WTC11 (cell line): ENCODE results near the gene GDF2.

Experiments
- CBFB ChIP-seq: sonication (generic); formaldehyde crosslinking; IDR thresholded peaks from 2 replicates; pipeline ENCODE4 v1.8.1; 2022; ENCODE audit warnings: mild to moderate bottlenecking, low read depth, missing genetic modification reagents
- TCF7 ChIP-seq: sonication (generic); formaldehyde crosslinking; IDR thresholded peaks from 2 replicates; pipeline ENCODE4 v1.8.0; 2022; ENCODE audit warnings: mild to moderate bottlenecking, low read depth, missing genetic modification reagents, moderate library complexity
- ZNF138 ChIP-seq: sonication (generic); formaldehyde crosslinking; conservative IDR thresholded peaks from 2 replicates; pipeline ENCODE4 v1.8.1; 2022; ENCODE audit warnings: mild to moderate bottlenecking, moderate library complexity, missing genetic modification reagents
- TF ChIP-seq, protein P1 (sequence below): sonication (generic); formaldehyde crosslinking; IDR thresholded peaks from 2 replicates; pipeline ENCODE4 v1.8.0; 2022; ENCODE audit warnings: mild to moderate bottlenecking, missing genetic modification reagents
- TF ChIP-seq, protein P2 (sequence below): sonication (generic); formaldehyde crosslinking; IDR thresholded peaks from 2 replicates; pipeline ENCODE4 v1.8.0; 2022; ENCODE audit warnings: missing genetic modification reagents
- TF ChIP-seq, protein P3 (sequence below): fragments of 200-600 bp; IDR thresholded peaks from 2 replicates; pipeline ENCODE4 v1.8.0; 2022; ENCODE audit warnings: antibody characterized with exemption

DNA sequence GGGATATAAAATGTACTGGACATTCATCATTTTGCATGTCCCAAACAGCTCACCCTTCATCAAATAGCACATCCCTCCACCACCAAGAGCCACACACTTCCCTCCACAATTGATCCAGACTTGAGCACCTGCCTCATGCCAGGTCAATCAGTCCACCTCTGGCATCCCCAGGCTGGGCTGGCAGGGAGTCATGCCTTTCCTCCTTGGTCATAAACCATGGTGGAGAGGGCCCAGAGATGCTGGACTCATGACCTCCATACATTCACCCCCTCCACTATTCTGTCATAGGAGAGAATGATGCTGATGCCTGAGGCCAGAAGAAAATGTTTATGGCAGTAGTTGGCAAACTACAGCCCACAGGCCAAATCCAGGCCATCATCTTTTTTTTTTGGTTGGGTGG, 38.4 kb upstream of the GDF2 start:
- TF ChIP-seq, protein P1, sequence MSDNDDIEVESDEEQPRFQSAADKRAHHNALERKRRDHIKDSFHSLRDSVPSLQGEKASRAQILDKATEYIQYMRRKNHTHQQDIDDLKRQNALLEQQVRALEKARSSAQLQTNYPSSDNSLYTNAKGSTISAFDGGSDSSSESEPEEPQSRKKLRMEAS (CRISPR knock-in tag), result no peak
- TF ChIP-seq, protein P2, sequence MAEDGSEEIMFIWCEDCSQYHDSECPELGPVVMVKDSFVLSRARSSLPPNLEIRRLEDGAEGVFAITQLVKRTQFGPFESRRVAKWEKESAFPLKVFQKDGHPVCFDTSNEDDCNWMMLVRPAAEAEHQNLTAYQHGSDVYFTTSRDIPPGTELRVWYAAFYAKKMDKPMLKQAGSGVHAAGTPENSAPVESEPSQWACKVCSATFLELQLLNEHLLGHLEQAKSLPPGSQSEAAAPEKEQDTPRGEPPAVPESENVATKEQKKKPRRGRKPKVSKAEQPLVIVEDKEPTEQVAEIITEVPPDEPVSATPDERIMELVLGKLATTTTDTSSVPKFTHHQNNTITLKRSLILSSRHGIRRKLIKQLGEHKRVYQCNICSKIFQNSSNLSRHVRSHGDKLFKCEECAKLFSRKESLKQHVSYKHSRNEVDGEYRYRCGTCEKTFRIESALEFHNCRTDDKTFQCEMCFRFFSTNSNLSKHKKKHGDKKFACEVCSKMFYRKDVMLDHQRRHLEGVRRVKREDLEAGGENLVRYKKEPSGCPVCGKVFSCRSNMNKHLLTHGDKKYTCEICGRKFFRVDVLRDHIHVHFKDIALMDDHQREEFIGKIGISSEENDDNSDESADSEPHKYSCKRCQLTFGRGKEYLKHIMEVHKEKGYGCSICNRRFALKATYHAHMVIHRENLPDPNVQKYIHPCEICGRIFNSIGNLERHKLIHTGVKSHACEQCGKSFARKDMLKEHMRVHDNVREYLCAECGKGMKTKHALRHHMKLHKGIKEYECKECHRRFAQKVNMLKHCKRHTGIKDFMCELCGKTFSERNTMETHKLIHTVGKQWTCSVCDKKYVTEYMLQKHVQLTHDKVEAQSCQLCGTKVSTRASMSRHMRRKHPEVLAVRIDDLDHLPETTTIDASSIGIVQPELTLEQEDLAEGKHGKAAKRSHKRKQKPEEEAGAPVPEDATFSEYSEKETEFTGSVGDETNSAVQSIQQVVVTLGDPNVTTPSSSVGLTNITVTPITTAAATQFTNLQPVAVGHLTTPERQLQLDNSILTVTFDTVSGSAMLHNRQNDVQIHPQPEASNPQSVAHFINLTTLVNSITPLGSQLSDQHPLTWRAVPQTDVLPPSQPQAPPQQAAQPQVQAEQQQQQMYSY (CRISPR knock-in tag), result no peak
- TF ChIP-seq, protein P3, sequence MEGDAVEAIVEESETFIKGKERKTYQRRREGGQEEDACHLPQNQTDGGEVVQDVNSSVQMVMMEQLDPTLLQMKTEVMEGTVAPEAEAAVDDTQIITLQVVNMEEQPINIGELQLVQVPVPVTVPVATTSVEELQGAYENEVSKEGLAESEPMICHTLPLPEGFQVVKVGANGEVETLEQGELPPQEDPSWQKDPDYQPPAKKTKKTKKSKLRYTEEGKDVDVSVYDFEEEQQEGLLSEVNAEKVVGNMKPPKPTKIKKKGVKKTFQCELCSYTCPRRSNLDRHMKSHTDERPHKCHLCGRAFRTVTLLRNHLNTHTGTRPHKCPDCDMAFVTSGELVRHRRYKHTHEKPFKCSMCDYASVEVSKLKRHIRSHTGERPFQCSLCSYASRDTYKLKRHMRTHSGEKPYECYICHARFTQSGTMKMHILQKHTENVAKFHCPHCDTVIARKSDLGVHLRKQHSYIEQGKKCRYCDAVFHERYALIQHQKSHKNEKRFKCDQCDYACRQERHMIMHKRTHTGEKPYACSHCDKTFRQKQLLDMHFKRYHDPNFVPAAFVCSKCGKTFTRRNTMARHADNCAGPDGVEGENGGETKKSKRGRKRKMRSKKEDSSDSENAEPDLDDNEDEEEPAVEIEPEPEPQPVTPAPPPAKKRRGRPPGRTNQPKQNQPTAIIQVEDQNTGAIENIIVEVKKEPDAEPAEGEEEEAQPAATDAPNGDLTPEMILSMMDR, result no peak
- TF ChIP-seq ZNF138 (no peak), TCF7 (no peak), CBFB (CRISPR knock-in tag) (no peak)
